NT2/D1 (cell line): ENCODE data around the gene SERPIND1.

Experiments
- SUZ12 ChIP-seq: IDR thresholded peaks from 2 replicates; pipeline ENCODE4 v1.6.1; 2011; ENCODE audit not compliant: insufficient read length, insufficient read depth; ENCODE audit errors: extremely low read depth
- YY1 ChIP-seq: IDR thresholded peaks from 2 replicates; pipeline ENCODE4 v1.6.1; 2011; ENCODE audit not compliant: insufficient read length, insufficient read depth

- TF ChIP-seq YY1 (no peak), SUZ12 (no peak)
Observed at GRCh38 chr22:20798974-20799373, 25.1 kb downstream of the SERPIND1 start.
